ENCODE data around the gene ABCC1. TPM values are rescaled to one million over a fixed set of nuclear protein-coding genes. Genes with fewer than 3 reads are reported as not detected.

The ABCC1 gene
- polyA plus RNA-seq, 3 donors: 23.9 to 32.2 (median 31.8) TPM

DNA sequence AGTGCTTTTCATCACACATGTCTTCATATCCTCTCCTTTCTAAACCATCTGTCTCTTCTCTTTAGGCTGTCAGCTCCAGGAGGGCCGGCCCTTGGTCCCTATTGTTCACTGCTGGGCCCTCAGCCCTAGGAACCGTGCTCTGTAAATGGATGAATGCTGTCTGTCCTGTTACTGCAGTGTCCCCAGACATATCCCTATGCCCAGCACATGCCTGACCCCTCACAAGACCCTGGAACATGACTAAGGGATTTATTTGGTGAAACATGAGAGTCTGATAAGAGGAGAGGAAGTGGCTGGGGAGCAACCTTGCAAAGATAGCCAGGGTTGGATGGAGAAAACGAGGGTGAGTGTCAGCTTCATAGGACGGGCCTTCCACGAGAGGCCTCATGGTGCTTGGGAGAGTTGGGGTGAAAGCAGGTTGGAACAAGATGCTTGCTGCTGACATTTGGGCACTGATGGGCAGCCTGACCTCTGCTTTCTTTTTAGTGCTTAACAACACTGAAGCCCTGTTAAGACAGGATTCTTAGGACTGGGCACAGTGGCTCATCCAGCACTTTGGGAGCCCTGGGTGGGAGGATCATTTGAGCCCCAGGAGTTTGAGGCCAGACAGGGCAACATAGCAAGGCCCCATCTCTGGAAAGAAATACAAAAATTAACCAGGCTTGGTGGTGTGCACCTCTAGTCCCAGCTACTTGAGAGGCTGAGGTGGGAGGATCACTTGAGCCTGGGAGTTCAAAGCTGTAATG lies 39.0 kb downstream of the ABCC1 start:
- DNase-seq: no peak

DNA sequence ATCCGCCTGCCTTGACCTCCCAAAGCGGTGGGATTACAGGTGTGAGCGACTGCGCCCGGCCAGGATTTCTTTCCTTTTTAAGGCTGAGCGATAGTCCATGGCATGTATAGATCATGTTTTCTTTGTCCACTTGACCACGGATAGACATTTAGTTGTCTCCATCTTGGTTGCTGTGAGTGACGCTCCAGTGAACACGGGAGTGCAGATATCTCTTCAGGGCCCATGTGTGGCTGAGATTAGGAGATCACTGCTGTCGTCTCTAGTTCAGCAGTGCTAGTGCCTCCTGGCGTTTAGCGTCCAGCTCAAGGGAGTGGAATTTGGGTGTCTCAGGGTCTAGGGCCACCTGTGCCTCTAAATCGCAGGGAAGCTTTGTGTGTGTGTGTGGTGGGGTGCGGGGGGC lies 41.5 kb downstream of the ABCC1 start:
- DNase-seq: no peak

DNA sequence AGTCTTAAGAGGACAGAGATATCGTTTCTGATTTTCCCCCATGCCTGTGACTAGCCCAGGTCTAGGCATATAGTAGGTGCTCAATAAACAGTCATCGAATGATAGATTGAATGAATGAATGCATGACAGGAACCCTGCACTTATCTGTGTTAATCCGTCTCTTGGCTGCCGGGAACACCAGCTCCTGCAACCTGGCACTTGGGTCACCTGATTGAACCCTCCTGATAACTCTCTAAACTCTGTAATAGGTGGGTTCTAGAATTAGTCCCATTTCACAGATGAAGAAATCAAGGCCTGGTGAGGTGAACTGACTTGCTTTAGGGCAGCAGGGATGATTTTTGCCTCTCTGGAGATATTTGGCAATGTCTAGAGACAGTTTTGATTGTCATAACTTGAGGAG lies 43.7 kb downstream of the ABCC1 start:
- no peak for DNase-seq

DNA sequence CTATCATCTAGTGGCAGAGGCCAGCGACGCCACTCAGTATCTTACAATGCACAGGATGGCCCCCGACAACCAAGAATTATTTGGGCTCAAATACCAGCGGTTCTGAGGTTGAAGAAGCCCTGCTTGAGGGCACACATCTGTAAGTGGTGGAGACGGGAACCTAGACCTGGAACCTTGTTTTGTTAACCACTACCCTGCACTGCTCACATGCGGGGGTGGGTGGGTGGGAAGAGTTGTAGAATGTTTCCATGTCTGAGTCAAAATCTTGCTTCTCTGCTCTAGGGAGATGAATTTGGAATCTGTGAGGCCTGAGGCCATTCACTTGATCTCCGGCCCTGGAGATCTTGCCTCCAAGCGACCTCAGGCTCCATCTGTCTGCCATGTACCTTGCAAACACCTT lies 44.1 kb downstream of the ABCC1 start:
- DNase-seq: no peak

DNA sequence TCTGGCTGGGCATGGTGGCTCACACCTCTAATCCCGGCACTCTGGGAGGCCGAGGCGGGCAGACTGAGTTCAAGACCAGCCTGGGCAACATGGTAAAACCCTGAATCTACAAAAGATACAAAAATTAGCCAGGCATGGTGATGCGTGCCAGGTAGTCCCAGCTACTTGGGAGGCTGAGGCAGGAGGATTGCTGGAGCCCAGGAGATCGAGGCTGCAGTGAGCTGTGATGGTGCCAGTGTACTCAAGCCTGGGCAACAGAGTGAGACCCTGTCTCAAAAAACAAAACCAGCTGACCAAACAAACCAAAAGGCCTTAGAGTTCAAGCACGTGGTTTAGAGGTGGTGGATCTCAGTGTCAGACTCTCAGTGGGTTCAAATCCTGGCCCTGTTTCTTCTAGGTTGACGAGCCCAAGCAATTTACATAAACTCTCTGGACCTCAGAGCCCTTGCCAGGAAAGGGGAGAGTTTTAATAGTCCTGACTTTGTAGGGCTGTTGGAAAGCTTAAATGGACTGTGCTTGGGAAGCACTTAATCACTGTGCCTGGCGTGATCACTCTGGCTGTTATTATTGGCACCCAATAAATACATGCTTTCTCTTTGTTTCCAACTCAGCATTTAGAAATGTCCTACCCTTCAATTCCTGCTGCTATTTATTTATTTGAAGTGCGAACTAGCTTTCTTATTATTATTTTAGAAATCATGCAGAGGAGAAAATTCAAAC lies 44.7 kb downstream of the ABCC1 start:
- no peak for DNase-seq

DNA sequence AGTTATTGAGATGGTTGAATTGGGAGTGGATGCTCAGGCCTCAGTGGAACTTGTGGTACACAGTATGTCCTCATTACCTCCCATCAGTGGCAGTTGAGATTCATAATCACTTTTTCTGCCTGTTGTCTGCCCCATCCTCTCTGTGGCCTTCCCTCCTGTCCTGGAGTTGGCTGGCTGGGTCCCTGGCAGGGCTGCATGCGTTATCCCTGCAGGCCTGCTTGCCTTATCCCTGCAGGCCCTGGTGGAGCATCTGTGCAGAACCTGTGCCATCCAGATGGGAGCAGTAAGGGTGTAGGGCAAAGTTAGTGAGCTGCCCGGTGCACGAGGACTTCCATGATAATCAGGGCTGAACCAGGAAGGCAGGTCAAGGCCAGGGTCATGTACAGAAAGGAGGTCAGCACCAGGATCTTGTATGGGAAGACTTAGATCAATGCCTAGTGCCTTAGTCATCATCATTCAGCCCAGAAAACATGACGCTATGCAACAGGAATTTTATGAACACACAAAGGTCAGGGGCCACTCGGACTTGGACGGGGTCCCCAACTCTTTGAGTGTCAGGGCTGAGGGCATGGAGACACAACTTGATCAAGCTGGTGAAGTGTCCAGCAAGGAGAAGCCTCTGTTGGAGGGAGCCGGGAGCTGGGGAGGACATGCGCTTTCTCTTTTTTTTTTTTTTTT lies 47.2 kb downstream of the ABCC1 start:
- no peak for DNase-seq

DNA sequence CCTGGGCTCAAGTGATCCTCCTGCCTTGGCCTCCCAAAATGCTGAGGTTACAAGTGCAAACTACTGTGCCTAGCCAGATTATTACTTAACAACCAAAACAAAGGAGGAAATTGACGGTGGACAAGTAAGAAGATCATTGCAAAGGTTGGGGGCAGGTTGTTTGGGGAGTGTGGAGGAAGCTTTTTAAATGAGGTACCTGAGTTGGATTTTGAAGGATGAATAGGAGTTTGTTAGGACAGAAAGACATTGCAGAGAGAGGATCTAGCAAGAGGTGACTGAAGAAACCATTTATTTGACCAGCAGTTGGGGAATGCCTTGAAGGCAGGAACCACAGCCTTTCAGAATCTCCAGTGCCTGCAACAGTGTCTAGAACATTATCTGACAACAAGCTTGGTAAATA lies 51.3 kb downstream of the ABCC1 start:
- no peak for DNase-seq

DNA sequence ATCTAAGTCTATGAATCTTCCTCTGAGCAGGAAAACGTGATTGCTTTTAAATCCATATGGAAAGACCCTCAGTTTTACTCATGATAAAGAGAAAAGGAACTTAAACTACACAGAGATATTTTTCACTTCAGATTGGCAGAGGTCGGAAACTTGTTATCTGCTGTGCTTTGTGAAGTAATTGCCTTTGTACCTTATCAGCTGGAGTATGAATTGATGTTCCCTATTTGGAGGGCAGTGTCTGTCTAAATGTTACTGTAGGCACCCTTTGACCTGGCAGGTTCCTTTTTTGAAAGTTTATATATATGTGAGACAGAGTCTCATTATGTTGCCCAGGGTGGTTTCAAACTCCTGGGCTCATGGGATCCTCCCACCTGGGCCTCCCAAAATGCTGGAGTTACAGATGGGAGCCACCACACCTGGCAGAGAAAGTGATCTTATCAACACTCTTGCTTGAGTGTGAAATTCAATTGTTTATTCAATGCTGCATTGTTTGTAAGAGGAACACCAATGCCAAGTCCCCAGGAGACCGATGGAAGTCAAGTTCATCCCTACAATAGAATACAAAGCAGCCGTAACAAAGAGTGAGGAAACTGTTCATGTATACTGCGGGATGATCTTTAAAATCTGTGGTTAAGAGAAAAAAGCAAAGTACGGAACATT lies 52.3 kb downstream of the ABCC1 start:
- no peak for DNase-seq

DNA sequence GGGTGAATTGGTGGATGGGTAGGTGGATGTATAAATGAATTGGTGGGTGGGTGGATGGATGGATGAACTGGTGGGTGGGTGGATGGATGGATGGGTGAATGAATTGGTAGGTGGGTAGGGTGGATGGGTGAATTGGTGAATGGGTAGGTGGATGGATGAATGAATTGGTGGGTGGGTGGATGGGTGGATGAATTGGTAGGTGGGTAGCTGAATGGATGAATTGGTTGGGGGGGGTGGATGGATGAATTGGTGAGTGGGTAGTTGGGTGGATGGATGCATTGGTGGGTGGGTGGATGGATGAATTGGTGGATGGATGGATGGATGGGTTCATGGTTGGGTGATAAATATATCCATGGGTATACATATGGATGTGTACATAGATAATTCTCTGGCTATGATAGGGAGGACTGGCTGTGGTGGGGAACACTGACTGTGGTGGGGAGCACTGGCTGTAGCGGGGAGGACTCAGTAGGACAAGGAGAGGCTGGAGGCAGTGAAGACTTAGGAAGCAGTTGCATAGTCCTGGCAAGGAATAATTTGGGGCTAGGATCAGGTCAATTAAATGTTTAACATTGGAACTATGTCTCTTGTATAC lies 54.4 kb downstream of the ABCC1 start:
- no peak for DNase-seq

DNA sequence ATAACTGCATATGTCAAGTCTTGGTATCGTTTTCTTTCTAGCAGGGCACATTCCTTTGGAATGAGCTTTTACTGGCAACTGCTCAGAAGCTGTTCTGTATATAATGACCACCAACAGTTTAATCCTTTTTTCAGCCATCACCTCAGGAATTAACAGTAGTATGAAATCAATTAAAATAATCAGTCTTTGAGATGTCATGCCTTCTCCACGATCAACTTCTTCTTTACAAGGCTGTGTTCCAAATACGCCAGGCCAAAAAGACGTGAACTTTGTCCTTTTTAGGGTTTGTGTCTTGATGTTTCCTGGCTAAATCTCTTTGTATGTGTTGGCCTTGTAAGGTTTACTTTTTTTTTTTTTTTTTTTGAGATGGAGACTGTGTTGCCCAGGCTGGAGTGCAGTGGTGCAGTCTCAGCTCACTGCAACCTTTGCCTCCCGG lies 54.9 kb downstream of the ABCC1 start:
- no peak for DNase-seq

DNA sequence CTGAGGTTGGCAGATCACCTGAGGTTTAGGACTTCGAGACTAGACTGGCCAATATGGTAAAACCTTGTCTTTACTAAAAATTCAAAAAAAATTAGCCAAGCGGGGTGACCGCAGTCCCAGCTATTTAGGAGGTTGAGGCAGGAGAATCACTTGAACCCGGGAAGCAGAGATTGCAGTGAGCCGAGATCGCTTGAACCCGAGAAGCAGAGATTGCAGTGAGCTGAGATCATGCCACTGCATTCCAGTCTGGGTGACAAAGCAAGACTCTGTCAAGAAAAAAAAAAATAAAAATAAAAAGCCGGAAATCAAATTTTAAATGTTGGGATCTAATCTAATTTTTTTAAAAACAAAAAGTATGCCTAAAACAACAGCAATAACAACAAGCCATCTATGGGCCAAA lies 56.3 kb downstream of the ABCC1 start:
- DNase-seq: no peak

DNA sequence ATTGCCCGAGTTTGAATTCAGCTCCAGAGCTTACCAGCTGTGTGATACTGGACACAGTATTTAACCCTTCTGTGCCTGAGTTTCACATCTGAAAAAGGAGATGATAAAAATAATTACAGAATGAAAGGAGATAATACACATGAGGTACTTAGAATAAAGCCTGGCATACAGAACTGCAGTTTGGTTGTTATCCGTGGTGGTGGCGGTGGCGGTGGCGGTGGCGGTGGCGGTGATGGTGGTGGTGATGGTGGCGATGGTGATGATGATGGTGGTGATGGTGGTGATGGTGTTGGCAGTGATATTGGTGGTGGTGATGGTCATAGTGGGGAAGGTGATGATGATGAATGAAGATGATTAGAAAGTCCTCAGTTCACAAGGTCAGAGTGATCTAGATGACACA lies 57.2 kb downstream of the ABCC1 start:
- DNase-seq: no peak

DNA sequence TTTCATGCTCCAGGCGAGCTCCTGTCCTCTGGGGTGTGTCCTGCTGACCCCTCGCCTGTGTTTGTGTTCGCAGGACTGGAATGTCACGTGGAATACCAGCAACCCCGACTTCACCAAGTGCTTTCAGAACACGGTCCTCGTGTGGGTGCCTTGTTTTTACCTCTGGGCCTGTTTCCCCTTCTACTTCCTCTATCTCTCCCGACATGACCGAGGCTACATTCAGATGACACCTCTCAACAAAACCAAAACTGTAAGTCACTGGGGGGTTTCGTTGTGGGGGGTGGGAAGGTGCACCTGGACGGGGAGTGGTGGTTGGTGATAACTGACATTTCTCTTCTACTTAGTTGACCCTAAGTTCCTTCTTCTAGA lies 58.3 kb downstream of the ABCC1 start:
- DNase-seq: no peak

DNA sequence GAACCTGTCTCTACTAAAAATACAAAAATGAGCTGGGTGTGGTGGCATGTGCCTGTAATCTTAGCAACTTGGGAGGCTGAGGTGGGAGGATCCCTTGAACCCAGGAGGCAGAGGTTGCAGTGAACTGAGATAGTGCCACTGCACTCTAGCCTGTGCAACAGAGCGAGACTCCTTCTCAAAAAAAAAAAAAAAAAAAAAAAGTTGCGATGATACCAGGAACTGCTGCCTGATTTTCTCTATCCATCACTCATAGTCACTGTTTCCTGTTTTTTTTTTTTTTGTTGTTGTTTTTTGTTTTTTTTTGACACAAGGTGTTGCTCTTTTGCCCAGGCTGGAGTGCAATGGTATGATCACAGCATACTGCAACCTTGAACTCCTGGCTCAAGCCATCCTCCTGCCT lies 59.2 kb downstream of the ABCC1 start:
- DNase-seq: no peak

DNA sequence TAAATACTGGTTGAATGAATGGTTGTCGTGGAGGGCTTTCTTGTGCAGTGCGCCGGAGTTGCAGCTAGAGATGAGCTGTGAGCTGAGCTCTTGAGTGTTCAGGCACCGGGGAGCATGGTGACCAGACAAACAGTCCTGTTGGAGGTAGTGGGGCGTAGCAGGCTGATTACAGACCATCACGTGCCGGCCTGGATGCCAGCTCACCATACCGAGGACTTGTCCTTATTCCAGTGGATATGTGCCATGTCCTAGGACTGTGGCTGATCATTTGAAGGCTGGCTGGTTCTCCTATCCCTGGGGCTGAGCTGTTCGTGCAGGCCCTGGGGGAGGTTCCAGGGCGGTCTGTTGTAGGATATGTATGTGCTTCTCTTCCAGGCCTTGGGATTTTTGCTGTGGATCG lies 60.0 kb downstream of the ABCC1 start:
- DNase-seq: no peak

DNA sequence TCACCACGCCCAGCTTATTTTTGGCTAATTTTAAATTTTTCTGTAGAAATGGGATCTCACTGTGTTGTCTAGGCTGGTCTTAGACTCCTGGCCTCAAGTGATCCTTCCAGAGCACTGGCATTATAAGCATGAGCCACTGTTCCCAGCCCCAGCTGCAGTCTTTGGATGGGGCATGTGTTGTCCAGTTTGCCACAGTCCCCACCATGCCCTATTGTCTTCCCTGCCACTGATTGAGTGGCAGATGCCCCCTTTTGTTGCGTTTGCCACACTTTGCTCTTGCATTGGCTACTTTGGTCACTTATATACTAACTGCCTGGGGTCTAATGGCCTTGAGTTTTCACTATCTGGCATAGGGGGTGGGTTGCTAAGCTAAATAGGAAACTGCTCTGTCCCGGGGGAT lies 60.8 kb downstream of the ABCC1 start:
- no peak for DNase-seq

DNA sequence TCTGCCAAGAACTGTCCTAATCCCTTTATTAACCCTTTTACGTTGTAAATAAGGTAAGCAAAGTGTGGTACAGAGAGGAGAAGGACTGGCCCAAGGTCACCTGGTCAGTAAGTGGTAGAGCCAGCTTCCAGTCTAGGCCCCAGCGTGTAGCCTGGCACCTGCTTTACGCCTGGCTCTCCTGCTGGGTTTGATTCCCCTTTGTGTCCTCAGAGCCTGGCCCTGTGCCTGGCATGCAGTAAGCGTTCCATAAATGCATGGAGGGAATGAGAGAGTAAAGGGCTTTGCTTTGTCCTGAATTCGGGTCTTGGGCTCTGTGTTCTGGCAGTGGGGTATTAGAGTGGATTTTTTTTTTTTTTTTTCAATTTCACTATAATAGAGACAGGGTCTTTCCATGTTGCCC lies 62.7 kb downstream of the ABCC1 start:
- no peak for DNase-seq

DNA sequence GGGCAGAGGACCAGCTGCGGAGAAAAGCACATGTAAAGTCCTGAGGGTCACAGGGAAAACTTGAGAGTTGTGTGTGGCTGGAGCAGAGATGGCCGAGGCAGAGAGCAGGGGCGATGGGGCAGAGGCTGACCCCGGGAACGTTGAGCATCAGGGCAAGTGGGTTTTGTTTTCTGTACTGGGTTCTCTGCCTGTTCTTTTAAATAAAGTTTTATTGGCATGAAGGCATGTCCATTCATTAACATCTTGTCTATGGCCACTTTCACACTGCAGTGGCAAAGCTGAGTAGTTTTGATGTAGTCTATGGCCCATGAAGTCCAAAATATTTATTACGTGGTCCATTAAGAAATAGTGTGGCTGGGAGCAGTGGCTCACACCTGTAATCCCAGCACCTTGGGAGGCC lies 64.4 kb downstream of the ABCC1 start:
- no peak for DNase-seq

DNA sequence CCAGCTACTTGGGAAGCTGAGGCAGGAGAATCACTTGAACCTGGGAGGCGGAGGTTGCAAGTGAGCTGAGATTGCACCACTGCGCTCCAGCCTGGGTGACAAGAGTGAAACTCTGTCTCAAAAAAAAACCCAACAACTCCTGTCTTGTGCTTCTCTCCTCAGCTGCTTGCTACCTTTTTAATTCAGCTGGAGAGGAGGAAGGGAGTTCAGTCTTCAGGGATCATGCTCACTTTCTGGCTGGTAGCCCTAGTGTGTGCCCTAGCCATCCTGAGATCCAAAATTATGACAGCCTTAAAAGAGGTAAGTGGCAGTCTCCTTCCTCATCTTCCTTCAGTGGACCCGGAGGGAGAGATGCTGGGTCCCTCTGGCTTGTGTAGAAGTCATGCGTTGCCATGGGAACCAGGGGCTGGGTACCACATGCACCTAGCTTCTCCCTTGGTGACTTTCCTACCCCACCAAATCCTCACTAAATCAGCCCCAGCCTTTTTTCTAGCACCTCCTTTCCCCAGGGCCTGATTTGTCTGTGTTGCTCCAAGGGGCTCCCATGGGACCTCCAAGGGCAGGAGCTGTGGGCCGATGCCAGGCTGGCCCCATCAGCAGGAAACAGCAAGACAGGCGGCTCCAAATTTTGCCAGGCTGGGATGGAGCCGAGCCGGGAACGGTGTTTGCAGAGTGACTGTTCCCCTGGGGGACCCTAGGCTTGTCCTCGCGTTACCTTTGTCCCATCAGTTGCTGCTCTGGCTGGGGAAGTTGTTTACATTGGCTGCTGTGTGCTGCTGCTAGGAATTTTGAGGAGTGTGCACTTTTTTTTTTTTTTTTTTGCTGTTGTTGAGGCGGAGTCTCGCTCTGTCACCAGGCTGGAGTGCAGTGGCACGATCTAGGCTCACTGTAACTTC lies 65.2 kb downstream of the ABCC1 start:
- DNase-seq: no peak

DNA sequence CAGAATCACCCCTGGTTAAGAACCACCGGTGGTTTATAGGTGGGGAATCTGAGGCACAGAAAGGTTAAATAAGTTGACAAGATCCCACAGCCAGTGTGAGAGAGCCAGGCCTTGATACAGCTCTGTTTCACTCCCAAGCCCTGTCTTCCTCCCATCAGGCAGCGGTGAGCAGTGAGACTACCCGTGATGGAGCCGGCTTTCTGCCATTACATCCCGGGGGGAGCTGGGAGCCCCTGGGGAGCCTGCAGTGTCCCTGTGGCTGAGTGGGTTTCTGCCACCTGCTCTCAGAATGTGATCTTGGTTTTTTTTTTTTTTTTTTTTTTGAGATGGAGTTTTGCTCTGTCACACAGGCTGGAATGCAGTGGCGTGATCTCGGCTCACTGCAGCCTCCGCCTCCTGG lies 66.4 kb downstream of the ABCC1 start:
- no peak for DNase-seq

DNA sequence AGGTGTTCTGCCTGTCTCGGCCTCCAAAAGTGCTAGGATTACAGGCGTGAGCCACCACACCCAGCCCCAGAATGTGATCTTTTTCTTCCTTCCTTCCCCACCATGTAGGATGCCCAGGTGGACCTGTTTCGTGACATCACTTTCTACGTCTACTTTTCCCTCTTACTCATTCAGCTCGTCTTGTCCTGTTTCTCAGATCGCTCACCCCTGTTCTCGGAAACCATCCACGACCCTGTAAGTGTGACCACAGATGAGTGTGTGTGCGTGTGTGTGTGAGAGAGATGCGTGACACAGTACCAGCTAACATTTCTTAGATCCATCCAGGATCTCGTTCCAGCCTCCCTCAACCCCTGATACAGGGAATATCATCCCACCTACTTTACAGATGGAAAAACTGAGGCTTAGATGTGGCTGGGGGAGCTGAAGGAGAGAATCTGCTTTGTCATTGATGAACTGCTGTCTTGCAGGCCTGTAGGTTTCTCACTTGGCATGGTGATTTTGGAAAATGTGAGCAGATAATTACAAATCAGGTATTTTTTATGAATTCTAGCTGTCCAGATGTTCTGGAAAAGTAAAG lies 67.1 kb downstream of the ABCC1 start:
- no peak for DNase-seq

Measured in renal pelvis (tissue), 4 donors.